Measurements from ENCODE around the gene NT5E. TPM values are rescaled to one million over a fixed set of nuclear protein-coding genes. Genes with fewer than 3 reads are reported as not detected.
A peak's percentile ranks its signal among the peaks of the same experiment; 100 is the strongest.

Gene NT5E
- total RNA-seq, 1 donor from 2014 or later, result 4.3 TPM

DNA sequence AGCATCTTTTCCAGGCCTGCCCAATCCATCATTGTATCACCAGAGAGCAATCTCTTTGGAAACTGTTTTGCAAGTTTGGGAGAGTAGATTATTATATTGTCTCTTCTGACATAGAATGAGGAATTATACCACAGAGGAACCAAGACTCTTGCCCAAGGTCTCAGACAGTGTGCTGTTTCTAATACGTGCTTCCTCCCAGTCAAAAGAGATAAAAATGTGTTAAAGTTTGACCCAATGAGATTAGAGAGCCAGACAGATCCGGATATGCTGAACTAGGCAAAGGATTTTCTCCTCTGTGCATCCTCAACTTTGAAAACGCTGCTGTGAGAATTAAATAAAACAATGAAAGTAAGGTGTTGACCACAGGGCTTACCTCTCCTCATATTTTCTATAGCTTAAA is 18.6 kb upstream of the NT5E start:
- Histone ChIP-seq H3K4me1 (no peaks in the 10 kb centered on the region), H3K27ac (replicated peaks) (no peak overlapping the region), H3K9me3 (replicated peaks) (peaks cover 23% of the 10 kb centered on the region), H3K4me3 (no peak overlapping the region), H3K36me3 (no peaks in the 10 kb centered on the region), H3K27me3 (ENCODE audit: low read depth) (no peaks in the 10 kb centered on the region)
- intact Hi-C loops (cut with micrococcal nuclease), result no loop called here
- DNase-seq, result no peak
- TF ChIP-seq, protein P1, sequence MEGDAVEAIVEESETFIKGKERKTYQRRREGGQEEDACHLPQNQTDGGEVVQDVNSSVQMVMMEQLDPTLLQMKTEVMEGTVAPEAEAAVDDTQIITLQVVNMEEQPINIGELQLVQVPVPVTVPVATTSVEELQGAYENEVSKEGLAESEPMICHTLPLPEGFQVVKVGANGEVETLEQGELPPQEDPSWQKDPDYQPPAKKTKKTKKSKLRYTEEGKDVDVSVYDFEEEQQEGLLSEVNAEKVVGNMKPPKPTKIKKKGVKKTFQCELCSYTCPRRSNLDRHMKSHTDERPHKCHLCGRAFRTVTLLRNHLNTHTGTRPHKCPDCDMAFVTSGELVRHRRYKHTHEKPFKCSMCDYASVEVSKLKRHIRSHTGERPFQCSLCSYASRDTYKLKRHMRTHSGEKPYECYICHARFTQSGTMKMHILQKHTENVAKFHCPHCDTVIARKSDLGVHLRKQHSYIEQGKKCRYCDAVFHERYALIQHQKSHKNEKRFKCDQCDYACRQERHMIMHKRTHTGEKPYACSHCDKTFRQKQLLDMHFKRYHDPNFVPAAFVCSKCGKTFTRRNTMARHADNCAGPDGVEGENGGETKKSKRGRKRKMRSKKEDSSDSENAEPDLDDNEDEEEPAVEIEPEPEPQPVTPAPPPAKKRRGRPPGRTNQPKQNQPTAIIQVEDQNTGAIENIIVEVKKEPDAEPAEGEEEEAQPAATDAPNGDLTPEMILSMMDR (IDR thresholded peaks at IDR 0.05; ENCODE audit: borderline replicate concordance), result no peak

DNA sequence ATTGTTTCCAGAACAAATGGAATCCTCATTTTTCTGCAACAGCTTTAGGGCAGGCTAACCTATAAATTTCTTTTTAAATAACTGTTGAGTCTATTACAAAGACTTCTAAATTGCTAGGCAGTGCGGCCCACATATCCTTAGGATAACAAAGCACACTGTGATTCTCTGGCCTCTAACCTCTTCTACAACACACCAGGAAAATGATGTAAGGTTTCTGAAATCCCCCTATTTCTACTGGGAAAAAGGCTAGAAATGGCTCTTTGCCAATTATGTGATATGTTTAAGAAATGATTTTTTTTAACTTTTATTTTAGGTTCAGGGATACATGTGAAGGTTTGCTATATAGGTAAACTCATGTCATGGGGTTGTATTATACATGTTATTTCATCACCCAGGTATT is 17.3 kb upstream of the NT5E start:
- no peaks in the 10 kb centered on the region for H3K36me3 ChIP-seq
- H3K27me3 ChIP-seq (ENCODE audit: low read depth), result no peaks in the 10 kb centered on the region
- no peaks in the 10 kb centered on the region for H3K4me1 ChIP-seq
- peaks cover 13% of the 10 kb centered on the region for H3K9me3 ChIP-seq (replicated peaks)
- TF ChIP-seq, protein P1 (IDR thresholded peaks at IDR 0.05; ENCODE audit: borderline replicate concordance), result no peak
- no peak for DNase-seq
- intact Hi-C loops (cut with micrococcal nuclease), result no loop called here
- H3K4me3 ChIP-seq, result no peak overlapping the region
- H3K27ac ChIP-seq (replicated peaks), result no peak overlapping the region

DNA sequence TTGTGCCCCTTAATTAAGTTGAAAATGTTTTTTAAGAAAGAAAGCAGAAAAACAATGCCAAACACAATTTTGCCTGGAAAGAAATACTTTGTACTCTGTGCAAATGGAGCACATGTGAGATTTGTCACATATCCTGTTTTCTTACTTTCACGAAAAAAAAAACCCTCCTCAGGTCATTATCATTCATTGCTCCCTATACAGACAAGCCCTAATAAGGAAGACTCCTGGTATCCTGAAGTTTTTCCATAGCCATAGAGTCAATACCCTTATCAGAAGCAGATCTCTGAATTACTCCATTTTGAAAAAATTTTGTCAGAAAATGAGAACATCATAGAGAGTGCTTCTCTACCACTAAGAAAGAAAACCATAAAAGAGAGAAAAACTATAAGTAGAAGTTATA is 14.0 kb upstream of the NT5E start:
- Histone ChIP-seq H3K27me3 (ENCODE audit: low read depth) (no peaks in the 10 kb centered on the region), H3K27ac (replicated peaks) (peak overlapping the region; percentile 57), H3K9me3 (replicated peaks) (peaks cover 27% of the 10 kb centered on the region), H3K36me3 (no peaks in the 10 kb centered on the region), H3K4me1 (no peaks in the 10 kb centered on the region), H3K4me3 (peak overlapping the region; percentile 12)
- DNase-seq, result no peak
- TF ChIP-seq, protein P1 (IDR thresholded peaks at IDR 0.05; ENCODE audit: borderline replicate concordance), result no peak
- intact Hi-C loops (cut with micrococcal nuclease), result no loop called here

DNA sequence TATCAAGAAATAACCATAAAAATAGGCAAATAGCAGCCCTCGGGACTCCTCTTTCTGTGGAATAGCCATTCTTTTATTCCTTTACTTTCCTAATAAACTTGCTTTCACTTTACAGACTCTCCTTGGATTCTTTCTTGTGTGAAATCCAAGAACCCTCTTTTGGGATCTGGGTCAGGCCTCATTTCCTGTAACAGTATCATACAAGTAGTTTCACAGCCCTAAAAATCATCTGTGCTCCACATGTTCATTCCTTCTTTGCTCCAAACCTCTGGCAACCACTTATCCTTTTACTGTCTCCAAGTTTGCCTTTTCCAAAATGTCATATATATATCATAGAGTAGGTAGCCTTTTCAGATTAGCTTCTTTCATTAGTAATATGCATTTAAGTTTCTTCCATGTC is 13.5 kb upstream of the NT5E start:
- Histone ChIP-seq H3K4me3 (peak overlapping the region; percentile 12), H3K27me3 (ENCODE audit: low read depth) (no peaks in the 10 kb centered on the region), H3K9me3 (replicated peaks) (peaks cover 29% of the 10 kb centered on the region), H3K4me1 (no peaks in the 10 kb centered on the region), H3K27ac (replicated peaks) (peak overlapping the region; percentile 57), H3K36me3 (no peaks in the 10 kb centered on the region)
- TF ChIP-seq, protein P1 (IDR thresholded peaks at IDR 0.05; ENCODE audit: borderline replicate concordance), result no peak
- DNase-seq, result no peak
- intact Hi-C loops (cut with micrococcal nuclease), result no loop called here

DNA sequence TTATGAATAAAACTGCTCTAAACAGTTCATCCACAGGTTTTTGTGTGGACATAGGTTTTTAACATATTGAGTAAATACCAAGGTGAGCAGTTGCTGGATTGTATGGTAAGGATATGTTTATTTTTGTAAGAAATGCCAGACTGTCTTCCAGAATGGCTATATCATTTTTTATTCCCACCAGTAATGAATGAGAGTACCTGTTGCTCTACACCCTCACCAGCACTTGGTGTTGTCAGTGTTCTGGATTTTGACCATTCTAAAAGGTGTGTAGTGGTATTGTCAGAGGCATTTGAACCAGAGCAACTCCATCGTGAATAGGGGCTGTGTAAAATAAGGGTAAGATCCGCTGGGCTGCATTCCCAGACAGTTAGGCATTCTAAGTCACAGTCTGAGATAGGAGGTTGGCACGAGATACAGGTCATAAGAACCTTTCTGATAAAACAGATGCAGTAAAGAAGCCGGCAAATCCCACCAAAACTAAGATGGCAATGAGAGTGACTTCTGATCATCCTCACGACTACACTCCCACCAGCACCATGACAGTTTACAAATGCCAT is 12.9 kb upstream of the NT5E start:
- H3K36me3 ChIP-seq, result no peaks in the 10 kb centered on the region
- TF ChIP-seq, protein P1 (IDR thresholded peaks at IDR 0.05; ENCODE audit: borderline replicate concordance), result no peak
- DNase-seq, result no peak

More for the DNA sequence above, 12.9 kb upstream of the NT5E start:
- Histone ChIP-seq H3K27ac (replicated peaks) (no peak overlapping the region), H3K4me1 (no peaks in the 10 kb centered on the region), H3K27me3 (ENCODE audit: low read depth) (no peaks in the 10 kb centered on the region), H3K4me3 (no peak overlapping the region), H3K9me3 (replicated peaks) (peaks cover 35% of the 10 kb centered on the region)
- intact Hi-C loops (cut with micrococcal nuclease), result no loop called here
